ENCODE data around the gene DLGAP1. TPM values are rescaled to one million over a fixed set of nuclear protein-coding genes. Genes with fewer than 3 reads are reported as not detected.

The DLGAP1 gene
- total and polyA plus RNA-seq, 4 donors = 0.06 to 1.2 (median 0.17) TPM; not detected in 1

- TF ChIP-seq REST (IDR thresholded peaks at IDR 0.05) (no peak), HNF4G (IDR thresholded peaks at IDR 0.05) (no peak)
These were observed 169.6 kb downstream of the DLGAP1 start (continued) for GRCh38 chr18:4285525-4285924.

DNA sequence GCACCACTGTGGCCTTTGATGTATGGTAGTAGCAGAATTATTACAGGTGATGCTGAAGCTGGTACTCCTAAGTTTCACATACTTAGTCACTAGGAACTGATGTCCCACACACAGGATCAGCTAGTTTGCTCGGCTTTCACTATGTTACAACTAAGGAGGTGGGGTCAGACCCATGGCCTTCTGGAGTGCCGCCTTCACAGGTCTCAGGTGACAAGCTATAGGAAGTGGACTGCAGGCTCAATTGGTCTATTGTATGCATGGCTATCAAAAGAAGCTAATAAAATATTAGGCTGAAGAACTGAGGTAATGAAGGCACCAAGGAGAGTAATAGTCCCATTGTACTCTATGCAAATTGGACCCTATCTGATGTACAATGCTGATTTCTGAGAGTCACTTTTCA is 170.6 kb downstream of the DLGAP1 start:
- Histone ChIP-seq H3K36me3 (ENCODE audit: control insufficient read depth in 4 of 4, insufficient read depth in 3 of 4, low read depth in 1 of 4, low read length in 3 of 4) (no peaks in the 10 kb centered on the region), H3K4me3 (ENCODE audit: low read depth in 1 of 3, low read length in 3 of 3) (no peak overlapping the region), H3K9ac (ENCODE audit: low read depth in 1 of 2, low read length in 2 of 2) (no peak overlapping the region), H3K9me3 (ENCODE audit: control insufficient read depth in 4 of 4, low read length in 3 of 4) (peaks cover 0 to 2% (median 0%) of the 10 kb centered on the region in 4 donors), H3K27ac (ENCODE audit: low read depth in 1 of 2, low read length in 2 of 2) (no peak overlapping the region), H3K4me1 (ENCODE audit: control insufficient read depth in 4 of 4, insufficient read depth in 4 of 4, low read length in 3 of 4) (no peaks in the 10 kb centered on the region), H3K27me3 (ENCODE audit: control insufficient read depth in 4 of 4, insufficient read depth in 4 of 4, low read length in 3 of 4) (no peaks in the 10 kb centered on the region)
- no peak for DNase-seq (ENCODE audit: low spot score)
- TF ChIP-seq SP1 (IDR thresholded peaks at IDR 0.05) (no peak), EGR1 (IDR thresholded peaks at IDR 0.05; ENCODE audit: low read depth in 2 of 2) (no peak), REST (IDR thresholded peaks at IDR 0.05) (no peak), GABPA (IDR thresholded peaks at IDR 0.05 in 1 of 2, conservative IDR thresholded peaks at IDR 0.05 in 1 of 2) (no peak), HNF4A (conservative IDR thresholded peaks at IDR 0.05) (no peak), FOXA2 (IDR thresholded peaks at IDR 0.05) (no peak), ATF3 (IDR thresholded peaks at IDR 0.05) (no peak), FOXA1 (IDR thresholded peaks at IDR 0.05) (no peak), NR2F2 (IDR thresholded peaks at IDR 0.05) (no peak), JUND (IDR thresholded peaks at IDR 0.05) (no peak), RAD21 (IDR thresholded peaks at IDR 0.05) (no peak), TAF1 (conservative IDR thresholded peaks at IDR 0.05) (no peak), YY1 (IDR thresholded peaks at IDR 0.05) (no peak), CTCF (IDR thresholded peaks at IDR 0.05; ENCODE audit: low read depth, low read length, missing input control) (no peak), HNF4G (IDR thresholded peaks at IDR 0.05) (no peak)
- TF ChIP-seq, protein P1, sequence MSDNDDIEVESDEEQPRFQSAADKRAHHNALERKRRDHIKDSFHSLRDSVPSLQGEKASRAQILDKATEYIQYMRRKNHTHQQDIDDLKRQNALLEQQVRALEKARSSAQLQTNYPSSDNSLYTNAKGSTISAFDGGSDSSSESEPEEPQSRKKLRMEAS (IDR thresholded peaks at IDR 0.05) = no peak
- 64% methylated on average over 2 of the region's 2 CpGs for WGBS

Data from liver (tissue), 9 donors.